HepG2 (cell line): ENCODE measurements around the gene RTP2. TPM values are rescaled to one million over a fixed set of nuclear protein-coding genes. Genes with fewer than 3 reads are reported as not detected.

Experiments used
- AGO2 ChIP-seq: fragments of 200-400 bp; formaldehyde crosslinking; optimal IDR thresholded peaks from 2 replicates; pipeline ENCODE3; 2017; ENCODE audit warnings: mild to moderate bottlenecking, low read depth, low read length, moderate library complexity
- EZH2 ChIP-seq: conservative IDR thresholded peaks from 2 replicates; pipeline ENCODE4 v1.6.1; 2012; ENCODE audit warnings: mild to moderate bottlenecking, low read depth, low read length, moderate library complexity
- FLYWCH1 ChIP-seq: sonication (generic); formaldehyde crosslinking; IDR thresholded peaks from 2 replicates; pipeline ENCODE4 v1.8.1; 2023; ENCODE audit warnings: mild to moderate bottlenecking, missing genetic modification reagents
- NFRKB ChIP-seq: fragments of 450-650 bp; IDR thresholded peaks from 2 replicates; pipeline ENCODE4 v1.6.1; 2017
- PHF21A ChIP-seq: sonication (generic); formaldehyde crosslinking; IDR thresholded peaks from 2 replicates; pipeline ENCODE4 v1.5.0; 2020; ENCODE audit warnings: mild to moderate bottlenecking, missing genetic modification reagents
- PITX1 ChIP-seq: sonication (generic); formaldehyde crosslinking; IDR thresholded peaks from 2 replicates; pipeline ENCODE4 v1.5.1; 2020; ENCODE audit warnings: mild to moderate bottlenecking, missing genetic modification reagents
- SIX4 ChIP-seq: sonication (generic); formaldehyde crosslinking; IDR thresholded peaks from 2 replicates; pipeline ENCODE4 v1.4.0; 2020; ENCODE audit warnings: missing genetic modification reagents
- SRF ChIP-seq: IDR thresholded peaks from 2 replicates; pipeline ENCODE4 v1.6.1; 2011; ENCODE audit warnings: mild to moderate bottlenecking, low read depth, low read length, moderate library complexity
- STAG1 ChIP-seq: sonication (generic); formaldehyde crosslinking; IDR thresholded peaks from 2 replicates; pipeline ENCODE4 v1.4.0; 2020; ENCODE audit warnings: missing genetic modification reagents
- ZNF101 ChIP-seq: sonication (generic); formaldehyde crosslinking; IDR thresholded peaks from 2 replicates; pipeline ENCODE4 v1.4.0; 2020; ENCODE audit warnings: mild to moderate bottlenecking, low read depth, missing genetic modification reagents, borderline replicate concordance
- ZNF33B ChIP-seq: sonication (generic); formaldehyde crosslinking; IDR thresholded peaks from 2 replicates; pipeline ENCODE4 v1.5.1; 2020; ENCODE audit warnings: mild to moderate bottlenecking, missing genetic modification reagents
- ZNF432 ChIP-seq: sonication (generic); formaldehyde crosslinking; IDR thresholded peaks from 2 replicates; pipeline ENCODE4 v1.5.0; 2020; ENCODE audit warnings: missing genetic modification reagents, mild to moderate bottlenecking, borderline replicate concordance
- ZNF598 ChIP-seq: sonication (generic); formaldehyde crosslinking; IDR thresholded peaks from 2 replicates; pipeline ENCODE4 v1.5.1; 2020; ENCODE audit warnings: mild to moderate bottlenecking, missing genetic modification reagents, borderline replicate concordance
- ZNF605 ChIP-seq: sonication (generic); formaldehyde crosslinking; IDR thresholded peaks from 2 replicates; pipeline ENCODE4 v1.8.0; 2022; ENCODE audit warnings: mild to moderate bottlenecking, missing genetic modification reagents
- ZNF703 ChIP-seq: sonication (generic); formaldehyde crosslinking; IDR thresholded peaks from 2 replicates; pipeline ENCODE4 v1.5.1; 2020; ENCODE audit warnings: missing genetic modification reagents, mild to moderate bottlenecking, moderate library complexity, borderline replicate concordance
- ZNF709 ChIP-seq: sonication (generic); formaldehyde crosslinking; IDR thresholded peaks from 2 replicates; pipeline ENCODE4 v1.5.0; 2020; ENCODE audit warnings: mild to moderate bottlenecking, missing genetic modification reagents
- polyA plus RNA-seq, 8 experiments: library from polyadenylated mRNA; depleted of rRNA in 3 of 8; stranded (reverse) in 7 of 8; unstranded in 1 of 8; fragments of >200 nt; fragmentation: Illumina TruSeq in 4 of 8; extraction: Trizol in 4 of 8; gene quantifications; 2 replicates each; pipeline versions ENCODE4 v1.2.1 to v1.2.3, GENCODE V29; 2011 to 2016; ENCODE audit warnings: low read depth in 4 of 8, missing spikeins in 1 of 8, mixed read lengths in 1 of 8; ENCODE audit not compliant: insufficient read depth in 1 of 8
- total RNA-seq, 5 experiments: library from RNA; depleted of rRNA; stranded (reverse); fragments of >200 nt; fragmentation: Illumina TruSeq; extraction: Trizol; gene quantifications; 2 replicates each; pipeline ENCODE4 v1.2.3, GENCODE V29; 2016; ENCODE audit warnings: low read depth in 1 of 5
- TF ChIP-seq, protein P1 (sequence below): sonication (generic); formaldehyde crosslinking; IDR thresholded peaks from 2 replicates; pipeline ENCODE4 v1.5.0; 2020; ENCODE audit warnings: mild to moderate bottlenecking, missing genetic modification reagents
- TF ChIP-seq, protein P2 (sequence below): sonication (generic); formaldehyde crosslinking; IDR thresholded peaks from 2 replicates; pipeline ENCODE4 v1.4.0; 2020; ENCODE audit warnings: mild to moderate bottlenecking, missing genetic modification reagents
- TF ChIP-seq, protein P3 (sequence below): IDR thresholded peaks from 2 replicates; pipeline ENCODE4 v1.6.1; 2016
- TF ChIP-seq, protein P4 (sequence below): sonication (generic); formaldehyde crosslinking; IDR thresholded peaks from 2 replicates; pipeline ENCODE4 v1.4.0; 2020; ENCODE audit warnings: missing genetic modification reagents, low read depth, mild to moderate bottlenecking, borderline replicate concordance
- TF ChIP-seq, protein P5 (sequence below): sonication (generic); formaldehyde crosslinking; IDR thresholded peaks from 2 replicates; pipeline ENCODE4 v1.8.1; 2023; ENCODE audit warnings: missing genetic modification reagents, inconsistent platforms, borderline replicate concordance

Gene RTP2
- total and polyA plus RNA-seq, 2 of the 13 experiments (the other 11 are each of a cell fraction or from before 2014, with no cell fraction given) = not detected

DNA sequence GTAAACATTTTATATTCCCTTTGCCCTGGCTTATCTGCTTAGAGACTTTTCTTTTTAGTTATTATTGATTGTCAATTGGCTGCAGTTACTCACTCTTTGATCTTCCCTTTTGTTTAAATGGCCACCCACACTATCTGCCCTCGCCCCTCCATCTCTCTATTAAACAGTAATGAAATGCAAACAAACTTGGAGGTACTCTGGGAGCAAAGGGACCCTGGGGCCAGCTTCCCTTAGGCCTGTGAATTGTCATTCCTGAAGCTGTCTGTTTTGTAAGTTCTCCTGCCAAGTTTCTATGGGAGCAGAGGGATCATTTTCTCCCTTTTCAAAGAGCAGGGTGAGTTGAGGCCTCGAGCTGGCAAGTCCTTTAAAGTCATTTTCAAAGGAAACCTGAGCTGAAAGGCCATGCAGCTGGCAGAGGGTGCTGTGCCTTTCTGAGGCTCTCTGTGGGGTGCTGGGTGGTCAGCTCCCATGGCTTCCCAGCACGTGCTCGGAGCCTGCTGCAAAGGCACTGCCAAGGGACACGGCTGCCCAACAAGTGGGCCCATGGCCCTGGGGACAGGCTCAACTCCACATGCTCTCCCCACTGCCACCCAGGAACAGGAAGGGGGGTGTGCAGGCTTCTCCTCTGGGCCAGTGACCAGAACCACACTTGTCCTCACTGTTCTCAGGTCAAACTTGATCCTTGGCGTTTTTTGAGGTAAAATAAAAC lies 17.4 kb upstream of the RTP2 start (continued):
- TF ChIP-seq, protein P1, sequence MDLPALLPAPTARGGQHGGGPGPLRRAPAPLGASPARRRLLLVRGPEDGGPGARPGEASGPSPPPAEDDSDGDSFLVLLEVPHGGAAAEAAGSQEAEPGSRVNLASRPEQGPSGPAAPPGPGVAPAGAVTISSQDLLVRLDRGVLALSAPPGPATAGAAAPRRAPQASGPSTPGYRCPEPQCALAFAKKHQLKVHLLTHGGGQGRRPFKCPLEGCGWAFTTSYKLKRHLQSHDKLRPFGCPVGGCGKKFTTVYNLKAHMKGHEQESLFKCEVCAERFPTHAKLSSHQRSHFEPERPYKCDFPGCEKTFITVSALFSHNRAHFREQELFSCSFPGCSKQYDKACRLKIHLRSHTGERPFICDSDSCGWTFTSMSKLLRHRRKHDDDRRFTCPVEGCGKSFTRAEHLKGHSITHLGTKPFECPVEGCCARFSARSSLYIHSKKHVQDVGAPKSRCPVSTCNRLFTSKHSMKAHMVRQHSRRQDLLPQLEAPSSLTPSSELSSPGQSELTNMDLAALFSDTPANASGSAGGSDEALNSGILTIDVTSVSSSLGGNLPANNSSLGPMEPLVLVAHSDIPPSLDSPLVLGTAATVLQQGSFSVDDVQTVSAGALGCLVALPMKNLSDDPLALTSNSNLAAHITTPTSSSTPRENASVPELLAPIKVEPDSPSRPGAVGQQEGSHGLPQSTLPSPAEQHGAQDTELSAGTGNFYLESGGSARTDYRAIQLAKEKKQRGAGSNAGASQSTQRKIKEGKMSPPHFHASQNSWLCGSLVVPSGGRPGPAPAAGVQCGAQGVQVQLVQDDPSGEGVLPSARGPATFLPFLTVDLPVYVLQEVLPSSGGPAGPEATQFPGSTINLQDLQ (CRISPR knock-in tag) = no peak
- 0 out of 2 replicates have a peak, but pooled peaks have one; percentile 12 for TF ChIP-seq PITX1
- peak; percentile 85 for TF ChIP-seq PHF21A (CRISPR knock-in tag)
- TF ChIP-seq ZNF33B (CRISPR knock-in tag) = no peak
- TF ChIP-seq ZNF605 = no peak; the same call in 1 of the 2 replicates
- no peak for TF ChIP-seq FLYWCH1 (CRISPR knock-in tag)
- TF ChIP-seq ZNF598 = peak; percentile 68; the same call in 1 of the 2 replicates
- no peak for TF ChIP-seq ZNF101 (CRISPR knock-in tag)
- TF ChIP-seq SRF = no peak
- TF ChIP-seq NFRKB = no peak
- no peak for TF ChIP-seq EZH2
- TF ChIP-seq, protein P2, sequence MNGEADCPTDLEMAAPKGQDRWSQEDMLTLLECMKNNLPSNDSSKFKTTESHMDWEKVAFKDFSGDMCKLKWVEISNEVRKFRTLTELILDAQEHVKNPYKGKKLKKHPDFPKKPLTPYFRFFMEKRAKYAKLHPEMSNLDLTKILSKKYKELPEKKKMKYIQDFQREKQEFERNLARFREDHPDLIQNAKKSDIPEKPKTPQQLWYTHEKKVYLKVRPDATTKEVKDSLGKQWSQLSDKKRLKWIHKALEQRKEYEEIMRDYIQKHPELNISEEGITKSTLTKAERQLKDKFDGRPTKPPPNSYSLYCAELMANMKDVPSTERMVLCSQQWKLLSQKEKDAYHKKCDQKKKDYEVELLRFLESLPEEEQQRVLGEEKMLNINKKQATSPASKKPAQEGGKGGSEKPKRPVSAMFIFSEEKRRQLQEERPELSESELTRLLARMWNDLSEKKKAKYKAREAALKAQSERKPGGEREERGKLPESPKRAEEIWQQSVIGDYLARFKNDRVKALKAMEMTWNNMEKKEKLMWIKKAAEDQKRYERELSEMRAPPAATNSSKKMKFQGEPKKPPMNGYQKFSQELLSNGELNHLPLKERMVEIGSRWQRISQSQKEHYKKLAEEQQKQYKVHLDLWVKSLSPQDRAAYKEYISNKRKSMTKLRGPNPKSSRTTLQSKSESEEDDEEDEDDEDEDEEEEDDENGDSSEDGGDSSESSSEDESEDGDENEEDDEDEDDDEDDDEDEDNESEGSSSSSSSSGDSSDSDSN (CRISPR knock-in tag) = peak; percentile 59
- peak; percentile 82 for TF ChIP-seq AGO2
- no peak for TF ChIP-seq ZNF432 (CRISPR knock-in tag)
- TF ChIP-seq ZNF709 (CRISPR knock-in tag) = no peak; the same call in 1 of the 2 replicates
- peak; percentile 17; the same call in 1 of the 2 replicates for TF ChIP-seq STAG1 (CRISPR knock-in tag)
- no peak; the same call in 1 of the 2 replicates for TF ChIP-seq ZNF703 (CRISPR knock-in tag)
- TF ChIP-seq, protein P3, sequence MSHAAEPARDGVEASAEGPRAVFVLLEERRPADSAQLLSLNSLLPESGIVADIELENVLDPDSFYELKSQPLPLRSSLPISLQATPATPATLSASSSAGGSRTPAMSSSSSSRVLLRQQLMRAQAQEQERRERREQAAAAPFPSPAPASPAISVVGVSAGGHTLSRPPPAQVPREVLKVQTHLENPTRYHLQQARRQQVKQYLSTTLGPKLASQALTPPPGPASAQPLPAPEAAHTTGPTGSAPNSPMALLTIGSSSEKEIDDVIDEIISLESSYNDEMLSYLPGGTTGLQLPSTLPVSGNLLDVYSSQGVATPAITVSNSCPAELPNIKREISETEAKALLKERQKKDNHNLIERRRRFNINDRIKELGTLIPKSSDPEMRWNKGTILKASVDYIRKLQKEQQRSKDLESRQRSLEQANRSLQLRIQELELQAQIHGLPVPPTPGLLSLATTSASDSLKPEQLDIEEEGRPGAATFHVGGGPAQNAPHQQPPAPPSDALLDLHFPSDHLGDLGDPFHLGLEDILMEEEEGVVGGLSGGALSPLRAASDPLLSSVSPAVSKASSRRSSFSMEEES (CRISPR knock-in tag) = peak; percentile 51; the same call in 1 of the 2 replicates
- TF ChIP-seq, protein P4, sequence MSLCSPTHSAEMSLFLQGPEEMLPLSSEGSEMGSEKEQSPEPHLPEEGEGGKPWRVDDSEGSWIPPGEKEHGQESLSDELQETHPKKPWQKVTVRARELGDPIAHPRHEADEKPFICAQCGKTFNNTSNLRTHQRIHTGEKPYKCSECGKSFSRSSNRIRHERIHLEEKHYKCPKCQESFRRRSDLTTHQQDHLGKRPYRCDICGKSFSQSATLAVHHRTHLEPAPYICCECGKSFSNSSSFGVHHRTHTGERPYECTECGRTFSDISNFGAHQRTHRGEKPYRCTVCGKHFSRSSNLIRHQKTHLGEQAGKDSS (CRISPR knock-in tag) = 0 out of 2 replicates have a peak, but pooled peaks have one; percentile 56
- TF ChIP-seq, protein P5, sequence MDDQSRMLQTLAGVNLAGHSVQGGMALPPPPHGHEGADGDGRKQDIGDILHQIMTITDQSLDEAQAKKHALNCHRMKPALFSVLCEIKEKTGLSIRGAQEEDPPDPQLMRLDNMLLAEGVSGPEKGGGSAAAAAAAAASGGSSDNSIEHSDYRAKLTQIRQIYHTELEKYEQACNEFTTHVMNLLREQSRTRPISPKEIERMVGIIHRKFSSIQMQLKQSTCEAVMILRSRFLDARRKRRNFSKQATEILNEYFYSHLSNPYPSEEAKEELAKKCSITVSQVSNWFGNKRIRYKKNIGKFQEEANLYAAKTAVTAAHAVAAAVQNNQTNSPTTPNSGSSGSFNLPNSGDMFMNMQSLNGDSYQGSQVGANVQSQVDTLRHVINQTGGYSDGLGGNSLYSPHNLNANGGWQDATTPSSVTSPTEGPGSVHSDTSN (CRISPR knock-in tag) = no peak
- peak; percentile 86 for TF ChIP-seq SIX4
